Measurements from ENCODE around the gene MYEOV. TPM values are rescaled to one million over a fixed set of nuclear protein-coding genes. Genes with fewer than 3 reads are reported as not detected.

The MYEOV gene
- total RNA-seq, 4 donors from 2014 or later = 0.55 to 1.1 TPM; not detected in 2

- intact Hi-C loops (cut with DNase I; ENCODE audit: low total_unique reads) = no loop called here
- 27 to 72% methylated on average over 2 of the region's 2 CpGs for WGBS, 2 donors (ENCODE audit: low coverage in 1 of 2)
- no peak overlapping the region for H3K27ac ChIP-seq
Measured at GRCh38 chr11:69317401-69318092, 23.6 kb downstream of the MYEOV start.

GRCh38 chr11:69318093-69318420 lies 24.1 kb downstream of the MYEOV start:
- intact Hi-C loops (cut with DNase I; ENCODE audit: low total_unique reads) = no loop called here
- H3K36me3 ChIP-seq = no peaks in the 10 kb centered on the region
- in situ Hi-C loops (cut with MboI; ENCODE audit: low pct_ligation_motif_present in 1 of 4, low pct_unique_long_range_greater_than_20kb in 1 of 4, low sequenced_read_pairs in 3 of 4) = no loop called here
- no peaks in the 10 kb centered on the region for H3K4me1 ChIP-seq
- no peaks in the 10 kb centered on the region for H3K27me3 ChIP-seq
- DNase-seq = no peak
- H3K27ac ChIP-seq = no peak overlapping the region
- no peaks in the 10 kb centered on the region for H3K9me3 ChIP-seq
- TF ChIP-seq POLR2AphosphoS5 (IDR thresholded peaks at IDR 0.05) (no peak), POLR2A (IDR thresholded peaks at IDR 0.05) (no peak), EP300 (IDR thresholded peaks at IDR 0.05; ENCODE audit: low read depth) (no peak), CTCF (IDR thresholded peaks at IDR 0.05) (no peak)
- 75% methylated on average over 1 of the region's 1 CpG; no CpG with 5 or more reads in 1 of the 2 donors for WGBS, 2 donors (ENCODE audit: low coverage in 1 of 2)
- H3K4me3 ChIP-seq = no peak overlapping the region

More at GRCh38 chr11:69317401-69318092, 23.6 kb downstream of the MYEOV start:
- Histone ChIP-seq H3K4me1 (no peaks in the 10 kb centered on the region), H3K27me3 (no peaks in the 10 kb centered on the region), H3K4me3 (no peak overlapping the region), H3K36me3 (no peaks in the 10 kb centered on the region), H3K9me3 (no peaks in the 10 kb centered on the region)
- no peak for DNase-seq
- in situ Hi-C loops (cut with MboI; ENCODE audit: low pct_ligation_motif_present in 1 of 4, low pct_unique_long_range_greater_than_20kb in 1 of 4, low sequenced_read_pairs in 3 of 4) = no loop called here
- no peak for TF ChIP-seq POLR2AphosphoS5 (IDR thresholded peaks at IDR 0.05)

- DNase-seq = no peak
- intact Hi-C loops (cut with DNase I; ENCODE audit: low total_unique reads) = no loop called here
- Histone ChIP-seq H3K9me3 (no peaks in the 10 kb centered on the region), H3K36me3 (no peaks in the 10 kb centered on the region), H3K27me3 (no peaks in the 10 kb centered on the region), H3K4me1 (no peaks in the 10 kb centered on the region), H3K27ac (no peak overlapping the region), H3K4me3 (no peak overlapping the region)
- TF ChIP-seq POLR2AphosphoS5 (IDR thresholded peaks at IDR 0.05) (no peak), POLR2A (IDR thresholded peaks at IDR 0.05) (no peak), CTCF (IDR thresholded peaks at IDR 0.05) (no peak), EP300 (IDR thresholded peaks at IDR 0.05; ENCODE audit: low read depth) (no peak)
- WGBS, 2 donors (ENCODE audit: low coverage in 1 of 2) = 71 to 94% methylated on average over 1 to 13 of the region's 13 CpGs
- in situ Hi-C loops (cut with MboI; ENCODE audit: low pct_ligation_motif_present in 1 of 4, low pct_unique_long_range_greater_than_20kb in 1 of 4, low sequenced_read_pairs in 3 of 4) = no loop called here
Measured at GRCh38 chr11:69319255-69320106, 25.5 kb downstream of the MYEOV start.

GRCh38 chr11:69320326-69320725 lies 26.4 kb downstream of the MYEOV start:
- Histone ChIP-seq H3K27ac (no peak overlapping the region), H3K4me1 (no peaks in the 10 kb centered on the region), H3K9me3 (no peaks in the 10 kb centered on the region), H3K36me3 (no peaks in the 10 kb centered on the region), H3K27me3 (no peaks in the 10 kb centered on the region), H3K4me3 (no peak overlapping the region)
- in situ Hi-C loops (cut with MboI; ENCODE audit: low pct_ligation_motif_present in 1 of 4, low pct_unique_long_range_greater_than_20kb in 1 of 4, low sequenced_read_pairs in 3 of 4) (no loop called here), intact Hi-C loops (cut with DNase I; ENCODE audit: low total_unique reads) (no loop called here)
- DNase-seq = no peak
- TF ChIP-seq CTCF (IDR thresholded peaks at IDR 0.05) = no peak
- TF ChIP-seq POLR2A (IDR thresholded peaks at IDR 0.05) = no peak
- no peak for TF ChIP-seq EP300 (IDR thresholded peaks at IDR 0.05; ENCODE audit: low read depth)
- no peak for TF ChIP-seq POLR2AphosphoS5 (IDR thresholded peaks at IDR 0.05)
- 91% methylated on average over 7 of the region's 7 CpGs; no CpG with 5 or more reads in 1 of the 2 donors for WGBS, 2 donors (ENCODE audit: low coverage in 1 of 2)

Data from transverse colon (tissue), 4 donors.